ENCODE results near the gene TTBK2.
"Not testable (repeated sequence)": the region's sequence is repeated elsewhere in the genome, so short reads cannot be mapped to it uniquely, and the experiment has no call there.

Gene TTBK2

DNA sequence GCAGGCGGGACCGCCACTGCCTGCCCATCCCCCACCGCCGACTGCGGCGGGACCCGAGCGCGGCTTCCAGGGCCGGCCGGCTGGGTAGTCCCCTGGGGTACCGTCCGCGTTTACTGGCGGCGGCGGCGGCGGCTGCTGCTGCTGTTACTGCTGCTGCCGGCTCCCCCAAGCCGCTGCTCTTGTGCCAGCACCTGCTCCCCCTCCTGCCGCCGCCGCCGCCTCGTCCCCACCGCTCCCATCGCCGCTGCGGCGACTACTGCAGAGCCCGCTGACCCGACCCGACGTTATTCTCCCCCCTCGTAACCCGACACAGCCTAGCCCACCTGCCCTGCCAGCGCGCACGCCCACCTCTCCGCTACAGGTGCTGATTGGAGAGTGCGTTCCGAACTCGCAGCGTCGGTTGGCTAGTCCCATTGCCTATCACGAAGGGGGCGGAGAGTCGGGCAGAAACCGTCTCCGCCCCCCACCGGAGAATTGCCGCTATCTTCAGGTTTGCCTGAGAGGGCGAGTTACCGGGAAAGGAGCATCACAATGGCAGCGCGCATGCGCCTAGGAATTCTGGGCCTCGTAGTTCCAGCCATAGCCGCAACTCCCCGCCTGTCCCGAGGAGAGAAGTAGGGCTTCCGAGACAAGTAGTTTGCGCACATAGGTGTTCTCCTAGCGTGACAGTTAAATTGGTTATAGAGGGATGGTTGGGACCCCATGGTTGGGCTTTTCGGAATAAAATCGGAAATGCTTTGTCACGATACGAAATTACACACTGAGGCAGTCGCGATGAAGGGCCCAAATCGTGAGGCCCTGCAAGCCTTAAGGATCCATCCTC lies at the start of gene TTBK2:
TTBK2 (minus strand) TSS at position 260 of the 823 bp plus-strand sequence. CDS start 42,161 bp downstream, outside the sequence.
- DNase-seq (ENCODE audit: low spot score) = peak; percentile 99

DNA sequence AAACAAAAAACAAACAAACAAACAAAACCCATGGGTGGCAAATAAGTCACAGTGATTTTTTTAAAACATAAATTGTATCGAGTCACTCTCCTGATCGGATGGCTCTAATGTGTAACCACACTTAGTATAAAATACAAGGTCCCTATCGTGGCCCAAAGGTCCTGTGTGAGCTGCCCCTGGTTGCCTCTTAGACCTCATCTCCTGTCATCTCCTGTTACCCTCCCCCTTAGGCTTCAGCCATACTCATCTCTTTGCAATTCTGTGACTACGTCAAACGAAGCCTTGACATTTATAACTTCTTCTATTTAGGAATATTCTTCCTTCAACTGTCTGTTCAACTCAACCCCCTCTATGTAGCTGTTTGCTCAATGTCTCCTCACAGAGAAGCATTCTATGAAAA lies 43.9 kb upstream of the TTBK2 start:
- DNase-seq (ENCODE audit: low spot score) = no peak

DNA sequence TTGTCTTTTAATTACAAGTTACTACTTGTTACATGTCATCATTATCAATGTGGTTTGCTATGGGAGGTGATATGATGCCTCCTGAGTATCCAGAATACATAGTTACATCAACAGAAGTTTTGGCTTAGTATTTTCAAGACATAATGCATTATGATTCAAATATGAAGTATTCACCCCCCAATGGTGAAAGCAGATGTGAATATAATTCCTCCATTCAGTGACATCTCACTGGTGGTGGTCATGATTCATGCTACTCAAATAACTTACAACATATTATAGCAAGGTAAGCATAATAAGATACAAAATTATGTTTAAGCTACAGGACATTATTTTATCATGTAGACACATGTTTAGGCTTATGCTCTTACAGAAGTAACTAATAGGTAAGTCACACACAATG lies 34.9 kb upstream of the TTBK2 start:
- no peak for DNase-seq (ENCODE audit: low spot score)

DNA sequence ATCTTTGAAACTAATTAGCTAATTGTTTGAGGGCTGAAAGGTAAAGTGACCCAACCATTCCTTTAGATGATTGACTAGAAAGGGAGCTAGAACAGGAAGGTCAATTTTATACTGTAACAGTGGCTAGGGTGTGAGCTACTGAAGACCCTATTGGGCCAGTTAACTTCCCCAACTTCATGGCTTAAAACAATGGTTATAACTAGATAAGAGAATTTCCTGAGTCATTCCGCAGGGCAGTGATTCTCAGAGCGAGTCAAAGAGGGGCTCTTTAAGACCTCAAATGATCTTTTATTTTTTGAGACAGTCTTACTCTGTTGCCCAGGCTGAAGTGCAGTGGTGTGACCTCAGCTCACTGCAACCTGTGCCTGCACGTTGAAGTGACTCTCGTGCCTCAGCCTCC lies 33.7 kb upstream of the TTBK2 start:
- DNase-seq (ENCODE audit: low spot score) = no peak

DNA sequence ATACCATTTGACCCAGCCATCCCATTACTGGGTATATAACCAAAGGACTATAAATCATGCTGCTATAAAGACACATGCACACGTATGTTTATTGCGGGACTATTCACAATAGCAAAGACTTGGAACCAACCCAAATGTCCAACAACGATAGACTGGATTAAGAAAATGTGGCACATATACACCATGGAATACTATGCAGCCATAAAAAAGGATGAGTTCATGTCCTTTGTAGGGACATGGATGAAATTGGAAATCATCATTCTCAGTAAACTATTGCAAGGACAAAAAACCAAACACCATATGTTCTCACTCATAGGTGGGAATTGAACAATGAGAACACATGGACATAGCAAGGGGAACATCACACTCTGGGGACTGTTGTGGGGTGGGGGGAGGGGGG lies 28.3 kb upstream of the TTBK2 start:
- not testable (repeated sequence) for DNase-seq (ENCODE audit: low spot score)

DNA sequence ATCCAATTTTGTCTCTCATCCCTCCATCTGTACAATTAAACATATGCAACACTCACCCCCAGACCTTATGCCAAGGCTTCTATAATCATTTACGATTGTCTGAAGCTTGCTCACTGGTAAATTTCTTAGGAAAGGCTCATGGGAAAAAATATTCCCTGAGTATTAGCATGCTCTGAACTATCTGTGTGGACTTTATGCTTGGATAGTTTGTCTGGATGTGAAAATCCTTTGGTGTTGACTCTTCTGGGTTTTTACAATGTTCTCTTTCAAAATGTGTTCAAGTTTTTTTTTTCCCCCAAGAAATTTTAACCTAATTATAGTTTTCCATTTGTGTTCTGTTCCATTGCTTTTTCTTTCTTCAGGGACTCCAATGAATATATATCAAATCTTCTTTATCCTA lies 19.9 kb upstream of the TTBK2 start:
- no peak for DNase-seq (ENCODE audit: low spot score)

DNA sequence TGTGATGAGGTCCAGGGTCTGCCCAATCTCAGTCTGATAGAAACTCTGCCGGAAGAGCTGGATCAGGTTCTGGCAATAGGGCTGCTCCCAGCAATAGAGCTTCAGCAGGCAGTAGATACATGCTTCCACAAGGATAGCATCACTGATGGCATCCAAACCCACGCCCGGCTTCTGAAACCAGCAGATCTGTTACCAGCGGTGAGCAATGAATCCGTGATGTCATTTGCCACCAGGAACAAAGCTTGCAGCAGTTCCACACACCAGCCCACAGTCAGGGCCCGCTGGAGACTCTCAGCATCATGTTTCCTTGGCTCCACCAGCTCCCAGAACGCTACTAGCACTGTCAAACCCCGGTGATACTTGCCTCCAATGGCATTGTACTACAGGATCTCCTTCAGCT lies 19.3 kb upstream of the TTBK2 start:
- no peak for DNase-seq (ENCODE audit: low spot score)

DNA sequence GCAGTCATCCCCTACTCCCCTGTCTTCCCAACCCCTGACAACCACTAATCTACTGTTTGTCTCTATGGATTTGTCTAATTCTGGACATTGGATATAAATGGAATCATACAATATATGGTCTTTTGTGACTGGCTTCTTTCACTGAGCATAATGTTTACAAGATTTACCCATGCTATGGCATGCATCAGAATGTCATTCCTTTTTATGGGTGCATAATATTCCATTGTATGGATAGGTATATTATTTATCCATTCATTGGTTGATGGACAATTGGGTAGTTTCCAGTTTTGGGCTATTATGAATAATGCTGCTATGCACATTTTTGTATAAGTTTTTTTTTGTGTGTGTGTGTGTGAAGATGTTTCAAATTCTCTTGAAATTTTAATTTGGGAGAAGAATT lies 16.6 kb upstream of the TTBK2 start:
- DNase-seq (ENCODE audit: low spot score) = no peak

DNA sequence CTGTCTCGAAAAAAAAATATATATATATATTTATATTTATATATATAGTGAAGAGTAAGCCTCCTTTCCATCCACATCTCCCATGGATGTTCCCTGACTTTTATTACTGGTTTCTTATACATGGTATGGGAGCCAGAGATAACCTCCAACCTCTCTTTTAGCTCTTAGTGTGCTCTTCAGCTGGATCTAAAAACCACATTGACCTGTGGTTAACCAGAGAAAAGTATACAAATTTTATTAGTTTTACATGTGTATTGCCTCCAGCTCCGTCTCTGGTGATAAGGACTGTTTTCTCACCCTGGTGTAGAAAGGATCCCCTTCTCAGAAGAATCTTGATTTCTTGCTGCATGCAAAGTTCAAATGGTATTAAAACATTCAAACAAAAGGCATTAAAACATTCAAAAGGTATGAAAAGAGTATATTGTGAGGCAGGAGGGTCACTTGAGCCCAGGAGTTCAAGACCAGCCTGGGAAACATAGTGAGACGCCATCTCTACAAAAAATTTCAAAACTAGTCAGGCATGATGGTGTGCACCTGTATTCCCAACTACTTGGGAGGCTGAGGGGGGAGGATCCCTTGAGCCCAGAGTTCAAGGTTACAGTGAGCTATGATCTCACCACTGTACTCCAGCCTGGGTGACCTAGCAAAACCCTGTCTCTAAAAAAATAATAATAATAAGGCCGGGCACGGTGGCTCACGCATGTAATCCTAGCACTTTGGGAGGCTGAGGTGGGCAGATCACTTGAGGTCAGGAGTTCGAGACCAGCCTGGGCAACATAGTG lies 13.5 kb upstream of the TTBK2 start:
- no peak for DNase-seq (ENCODE audit: low spot score)

DNA sequence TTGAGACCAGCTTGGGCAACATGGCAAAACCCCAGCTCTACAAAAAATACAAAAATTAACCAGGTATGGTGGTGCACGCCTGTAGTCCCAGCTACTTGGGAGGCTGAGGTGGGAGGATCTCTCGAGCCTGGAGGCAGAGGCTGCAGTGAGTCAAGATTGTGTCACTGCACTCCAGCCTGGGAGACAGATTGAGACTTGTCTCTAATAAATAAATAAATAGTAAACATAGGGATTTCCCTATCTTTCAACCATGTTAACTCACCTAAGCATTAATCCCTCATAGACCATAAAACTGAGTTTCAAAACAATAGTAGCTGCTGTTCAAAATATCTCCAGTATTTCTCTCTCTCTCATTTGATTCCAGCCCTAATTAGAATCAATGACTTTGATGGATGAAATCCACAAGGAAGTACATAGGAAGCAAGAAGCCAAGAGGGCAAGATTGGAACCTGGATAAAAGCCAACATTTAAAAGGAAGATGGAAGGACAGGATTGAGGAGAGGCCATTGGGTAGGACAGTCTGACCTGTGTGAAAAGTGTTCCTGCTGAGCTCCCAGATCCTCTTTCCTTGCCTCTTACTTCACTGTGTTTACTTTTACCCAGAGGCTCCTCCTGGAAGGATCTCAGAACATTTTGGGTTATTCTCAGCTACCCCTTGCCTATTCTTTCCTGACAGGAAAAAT lies 12.4 kb upstream of the TTBK2 start:
- no peak for DNase-seq (ENCODE audit: low spot score)

DNA sequence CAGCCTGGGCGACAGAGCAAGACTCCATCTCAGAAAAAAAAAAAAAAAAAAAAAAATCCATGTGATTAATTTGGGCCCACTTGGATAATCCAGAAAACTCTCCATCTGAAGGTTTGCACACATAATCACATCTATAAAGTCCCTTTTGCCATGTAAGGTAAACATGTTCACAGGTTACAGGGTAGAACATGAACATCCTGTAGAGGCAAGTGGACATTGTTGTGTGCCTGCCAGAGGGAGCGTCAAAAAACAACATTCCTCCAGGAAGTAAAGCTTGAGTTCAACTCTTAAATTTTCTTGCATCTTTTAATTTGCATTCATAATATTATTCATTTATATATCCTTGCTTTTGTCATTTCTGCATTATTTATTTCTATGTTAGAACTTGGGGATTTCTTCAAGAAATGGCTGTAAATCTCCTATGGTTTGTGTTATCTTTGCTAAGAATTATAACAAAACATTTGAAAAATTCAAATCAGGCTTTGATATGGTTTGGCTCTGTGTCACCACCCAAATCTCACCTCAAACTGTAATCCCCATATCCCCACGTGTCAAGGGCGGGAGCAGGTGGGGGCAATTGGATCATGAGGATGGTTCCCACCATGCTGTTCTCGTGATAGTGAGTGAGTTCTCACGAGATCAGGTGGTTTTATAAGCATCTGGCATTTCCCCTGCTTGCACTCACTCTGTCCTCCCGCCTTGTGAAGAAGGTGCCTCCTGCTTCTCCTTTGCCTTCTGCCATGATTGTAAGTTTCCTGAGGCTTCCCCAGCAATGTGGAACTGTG lies 11.3 kb upstream of the TTBK2 start:
- DNase-seq (ENCODE audit: low spot score) = no peak

DNA sequence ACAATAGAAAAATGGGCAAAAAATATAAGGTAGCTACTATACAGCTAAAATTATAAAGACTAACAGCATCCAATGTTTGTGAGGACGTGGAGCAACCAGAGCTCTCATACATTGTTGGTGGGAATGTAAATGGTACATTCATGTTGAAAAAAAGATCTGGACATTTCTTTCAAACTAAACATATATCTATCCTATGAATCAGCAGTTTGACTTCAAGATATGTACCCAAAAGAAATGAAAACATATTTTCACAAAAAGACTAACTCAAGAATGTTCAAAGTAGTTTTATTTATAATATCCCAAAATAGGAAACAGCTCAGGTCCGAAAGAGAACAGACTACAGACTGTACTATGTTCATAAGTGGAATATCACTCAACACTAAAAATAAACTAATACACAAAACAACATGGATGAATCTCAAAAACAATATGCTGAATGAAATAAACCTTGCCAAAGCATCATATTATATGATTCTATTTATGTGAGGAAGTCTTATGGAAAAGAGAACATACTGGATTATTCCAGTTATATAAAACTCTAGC lies 8.8 kb upstream of the TTBK2 start:
- DNase-seq (ENCODE audit: low spot score) = no peak

DNA sequence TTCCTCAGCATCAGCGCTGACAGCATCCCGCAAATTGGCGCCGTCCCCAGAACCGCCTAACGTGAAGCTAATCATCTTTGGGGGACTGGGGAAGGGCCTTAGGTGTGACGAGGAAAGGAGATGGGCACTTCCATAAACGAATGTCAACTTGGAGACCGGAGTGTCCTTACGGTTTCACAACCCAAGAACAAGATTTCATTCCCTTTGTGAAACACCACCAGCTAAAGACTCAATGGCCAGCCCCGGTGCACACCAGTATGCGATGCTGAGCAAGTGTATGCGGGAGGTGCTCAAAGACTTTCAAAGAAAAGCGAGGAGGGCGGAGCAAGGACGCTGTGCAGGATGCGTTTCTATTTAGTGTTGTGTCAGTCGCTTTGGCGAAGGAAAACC lies 759 bp upstream of the TTBK2 start:
- DNase-seq (ENCODE audit: low spot score) = no peak

DNA sequence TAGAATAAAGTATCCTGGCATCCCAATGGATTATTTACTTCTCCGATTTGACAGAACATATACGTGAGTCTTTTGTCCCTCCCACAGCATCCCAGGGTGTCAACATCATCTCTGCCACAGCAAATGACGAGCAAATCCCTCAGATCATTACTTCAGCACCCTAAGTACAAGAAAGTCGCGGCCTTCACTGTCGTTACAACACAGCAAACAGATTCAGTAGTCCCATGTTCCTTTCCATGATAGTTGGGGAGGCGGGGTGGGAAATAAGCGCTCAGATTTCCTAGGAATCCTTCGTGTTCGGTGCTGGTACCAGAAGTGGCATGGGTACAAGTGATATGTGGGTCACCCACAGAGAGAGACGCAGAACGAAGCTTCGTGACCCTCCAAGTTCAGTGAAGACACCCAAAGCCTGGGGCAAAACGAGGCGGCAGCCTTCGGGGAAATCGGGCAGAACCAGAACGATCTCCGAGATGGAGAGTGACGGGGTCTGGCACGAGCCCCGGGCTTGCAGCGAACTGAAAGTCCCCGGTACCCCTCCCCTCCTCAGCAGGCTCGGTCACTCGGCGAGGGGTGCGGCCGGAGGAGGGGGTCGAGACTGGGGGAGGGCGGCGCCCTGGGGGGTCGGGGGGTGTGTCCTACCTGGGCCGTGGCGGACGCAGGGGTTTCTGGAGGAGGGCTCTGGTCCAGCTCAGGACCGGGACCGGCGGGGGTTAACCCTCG lies 619 bp downstream of the TTBK2 start:
- DNase-seq (ENCODE audit: low spot score) = peak; percentile 42

DNA sequence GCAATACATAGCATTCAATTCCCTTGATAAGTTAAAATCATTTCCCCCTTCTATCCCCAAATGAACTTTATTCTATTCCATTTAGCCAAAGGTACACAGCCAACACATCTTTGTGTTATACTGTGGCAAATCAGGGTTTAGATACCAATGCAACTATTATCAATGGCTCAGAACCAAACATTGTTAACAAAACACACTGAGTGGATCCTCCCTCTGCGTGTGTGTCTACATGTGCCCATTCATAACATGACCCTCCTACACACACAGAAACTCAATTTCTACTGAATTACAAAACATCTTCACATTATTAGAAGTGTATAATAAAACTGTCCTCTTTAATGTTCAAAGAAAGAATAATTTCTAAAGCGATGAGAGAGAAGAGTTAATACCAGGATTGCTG lies 1.3 kb downstream of the TTBK2 start:
- DNase-seq (ENCODE audit: low spot score) = no peak

DNA sequence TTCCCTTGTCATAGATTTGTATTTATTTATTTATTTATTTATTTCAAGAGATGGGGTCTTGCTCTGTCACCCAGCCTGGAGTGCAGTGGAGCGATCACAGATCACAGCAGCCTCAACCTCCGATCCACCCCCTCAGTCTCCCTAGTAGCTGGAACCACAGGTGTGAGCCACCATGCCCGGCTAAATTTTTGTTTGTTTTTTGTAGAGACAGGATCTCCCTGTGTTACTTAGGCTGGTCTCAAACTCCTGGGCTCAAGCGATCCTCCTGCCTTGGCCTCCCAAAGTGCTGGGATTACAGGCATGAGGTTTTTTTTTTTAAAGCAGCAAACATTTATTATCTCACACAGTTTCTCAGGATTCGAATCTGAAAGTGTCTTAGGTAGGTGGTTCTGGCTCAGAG lies 2.5 kb downstream of the TTBK2 start:
- no peak for DNase-seq (ENCODE audit: low spot score)

DNA sequence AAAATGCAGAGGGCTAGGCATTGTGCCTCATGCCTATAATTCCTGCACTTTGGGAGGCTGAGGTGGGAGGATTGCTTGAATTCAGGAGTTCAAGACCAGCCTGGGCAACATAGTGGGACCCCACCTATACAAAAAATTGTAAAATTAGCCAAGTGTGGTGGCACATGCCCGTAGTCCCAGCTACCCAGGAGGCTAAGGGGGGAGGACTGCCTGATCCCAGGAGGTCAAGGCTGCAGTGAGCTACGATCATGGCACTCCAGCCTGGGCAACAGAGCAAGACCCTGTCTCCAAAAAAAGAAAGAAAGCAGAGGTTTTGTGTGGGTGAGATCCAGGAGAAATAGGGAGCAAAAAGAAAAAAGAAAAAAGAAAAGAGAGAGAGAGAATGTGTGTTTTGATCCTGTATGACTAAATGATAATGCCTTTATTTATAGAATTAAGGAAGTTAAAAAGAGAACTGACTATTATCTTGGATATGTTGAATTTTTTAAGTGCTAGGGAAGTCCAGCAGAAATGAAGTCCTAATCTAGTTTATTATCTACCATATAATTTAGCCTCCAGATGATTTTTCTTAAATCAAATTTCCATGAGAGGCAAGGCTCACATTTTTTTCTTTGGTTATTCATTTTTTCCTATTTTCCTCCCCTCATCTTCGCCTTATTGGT lies 4.8 kb downstream of the TTBK2 start:
- DNase-seq (ENCODE audit: low spot score) = no peak

DNA sequence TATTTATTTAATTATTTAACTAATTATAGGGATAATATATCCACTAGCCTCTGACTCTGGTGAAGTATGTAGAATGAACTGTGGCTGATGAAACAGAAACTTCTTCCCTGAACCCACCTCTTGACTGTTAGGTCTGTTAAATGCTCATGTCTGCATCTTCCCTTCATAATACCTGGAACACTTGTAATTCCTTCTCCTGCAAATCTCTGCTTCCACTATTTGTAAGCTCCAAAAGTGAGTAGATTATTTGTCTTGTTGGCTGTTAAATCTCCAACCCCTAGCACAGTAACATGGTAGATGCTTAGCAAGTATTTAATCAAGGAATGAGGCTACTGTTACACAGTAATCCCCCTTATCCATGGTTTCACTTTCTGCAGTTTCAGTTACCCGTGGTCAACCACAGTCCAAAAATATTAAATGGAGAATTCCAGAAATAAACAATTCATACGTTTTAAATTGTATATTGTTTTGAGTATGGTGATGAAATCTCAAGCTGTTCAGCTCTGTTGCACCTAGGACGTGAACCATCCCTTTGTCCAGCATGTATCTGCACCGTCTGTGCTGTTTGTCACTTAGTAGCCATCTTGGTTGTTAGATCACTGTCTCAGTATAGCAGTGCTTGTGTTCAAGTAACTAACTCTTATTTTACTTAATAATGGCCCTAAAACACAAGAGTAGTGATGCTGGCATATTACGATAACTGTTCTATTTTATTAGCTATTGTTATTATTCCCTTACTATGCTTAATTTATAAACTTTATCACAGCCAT lies 5.7 kb downstream of the TTBK2 start:
- DNase-seq (ENCODE audit: low spot score) = no peak

DNA sequence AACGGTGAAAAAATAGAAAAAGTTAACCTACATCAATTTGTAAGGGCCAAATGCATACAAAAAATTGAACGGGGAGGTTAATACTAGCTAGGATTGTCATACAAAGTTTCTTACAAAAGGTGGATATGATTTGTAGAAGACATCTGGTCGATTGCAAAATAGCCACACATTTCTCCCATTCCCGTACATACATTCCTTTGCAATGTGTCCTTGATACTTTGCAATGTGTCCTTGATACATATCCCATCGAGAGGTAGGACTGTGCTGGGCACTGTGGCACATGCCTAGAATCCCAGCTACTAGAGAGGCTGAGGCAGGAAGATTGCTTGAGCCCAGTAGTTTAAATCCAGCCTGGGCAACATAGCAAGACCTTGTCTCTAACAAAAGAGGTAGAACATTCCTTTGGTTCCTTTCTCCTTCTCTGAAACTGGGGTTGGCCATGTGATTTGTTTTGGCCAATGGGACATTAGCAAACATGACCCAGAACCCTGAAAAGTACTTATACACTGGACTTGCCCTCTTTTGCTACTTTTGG lies 9.5 kb downstream of the TTBK2 start:
- no peak for DNase-seq (ENCODE audit: low spot score)

DNA sequence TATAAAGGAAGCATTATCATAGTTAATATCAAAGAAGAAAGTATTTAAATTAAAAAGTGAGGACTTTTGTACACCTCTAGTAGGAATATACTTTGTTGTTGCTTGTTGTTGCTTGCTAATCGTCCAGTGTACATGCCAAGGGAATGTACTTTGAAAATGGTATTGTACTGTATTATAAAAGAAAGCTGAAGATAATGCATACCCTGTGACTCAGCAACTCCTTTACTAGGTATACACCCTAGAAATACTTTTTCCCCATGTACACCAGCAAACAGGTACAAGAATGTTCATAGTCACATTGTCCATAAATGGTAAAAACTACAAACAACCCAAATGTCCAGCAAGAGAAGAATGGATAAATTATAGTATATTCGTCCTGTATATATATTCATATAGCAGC lies 12.0 kb downstream of the TTBK2 start:
- no peak for DNase-seq (ENCODE audit: low spot score)
